Lower lobe of right lung (tissue), 2 donors: ENCODE measurements around the gene LRP1B. TPM values are rescaled to one million over a fixed set of nuclear protein-coding genes. Genes with fewer than 3 reads are reported as not detected.

Experiments used
- ATAC-seq, 2 donors: fragments of 200-7000 bp; cut with Tn5 transposase; one replicate each; pipeline ENCODE4 v1.9.1; 2020 to 2022; ENCODE audit warnings: mild to moderate bottlenecking in 2 of 2, moderate library complexity in 2 of 2
- DNase-seq: peaks from one replicate; pipeline ENCODE4 v3.0.0-alpha.2; 2020
- H3K27ac ChIP-seq: fragments of 200-600 bp; one replicate; pipeline ENCODE4 v1.8.0; 2022
- H3K27me3 ChIP-seq: fragments of 200-600 bp; one replicate; pipeline ENCODE4 v1.8.0; 2022; ENCODE audit warnings: low read depth
- H3K36me3 ChIP-seq: fragments of 200-600 bp; one replicate; pipeline ENCODE4 v1.8.0; 2022; ENCODE audit warnings: mild to moderate bottlenecking
- H3K4me1 ChIP-seq: fragments of 200-600 bp; one replicate; pipeline ENCODE4 v1.8.0; 2022
- H3K4me3 ChIP-seq: fragments of 200-600 bp; one replicate; pipeline ENCODE4 v1.8.0; 2022; ENCODE audit warnings: mild to moderate bottlenecking
- H3K9me3 ChIP-seq: fragments of 200-600 bp; one replicate; pipeline ENCODE4 v1.8.0; 2022
- CTCF ChIP-seq: fragments of 200-600 bp; IDR thresholded peaks from one replicate; pipeline ENCODE4 v1.8.0; 2022; ENCODE audit warnings: antibody characterized with exemption, mild to moderate bottlenecking
- intact Hi-C: fragments of 100-400 bp; cut with DNase I; formaldehyde crosslinking; loops from one replicate; pipeline ENCODE4 v1.11.0; 2022
- total RNA-seq: library from RNA; stranded (reverse); fragmentation: NEBNext Ultra II Directional; extraction: Animal tissue kit (Norgen Biotek cat#: 25700); gene quantifications from one replicate; pipeline ENCODE4 v1.2.1, GENCODE V29; 2021
- donor health status: DM: no; HTN: yes; CAD: no; lungs with severe emphysema.

The LRP1B gene
- total RNA-seq, 1 donor from 2014 or later: 0.09 TPM

DNA sequence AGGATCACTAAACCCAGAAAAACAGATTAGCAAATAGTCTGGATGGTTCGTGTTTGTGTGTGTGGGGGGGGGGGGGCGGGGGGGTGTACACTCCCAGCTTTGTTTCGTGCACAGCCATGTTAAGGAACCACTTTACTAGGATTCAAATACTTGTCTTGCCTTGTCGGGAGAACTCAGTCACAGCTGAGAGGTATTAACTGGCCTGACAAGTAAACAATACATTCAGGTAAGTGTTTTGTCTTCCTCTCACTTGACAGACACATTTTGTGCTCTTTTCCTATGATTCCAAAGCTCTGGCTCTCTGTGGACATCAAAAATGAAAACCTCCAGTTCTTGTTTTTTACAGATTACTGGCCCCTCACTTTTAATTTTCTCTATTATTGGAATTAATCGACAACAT is 173.5 kb downstream of the LRP1B start:
- H3K4me3 ChIP-seq: no peak overlapping the region
- no peak overlapping the region for H3K27ac ChIP-seq
- H3K36me3 ChIP-seq: no peaks in the 10 kb centered on the region
- no peaks in the 10 kb centered on the region for H3K27me3 ChIP-seq
- no peaks in the 10 kb centered on the region for H3K9me3 ChIP-seq
- intact Hi-C loops: no loop called here
- TF ChIP-seq CTCF: no peak
- DNase-seq (no peak), ATAC-seq (no peak)
- no peaks in the 10 kb centered on the region for H3K4me1 ChIP-seq

GRCh38 chr2:141947396-141948114 is 183.3 kb downstream of the LRP1B start:
- ATAC-seq: no peak
- H3K9me3 ChIP-seq: no peaks in the 10 kb centered on the region
- TF ChIP-seq CTCF: no peak

GRCh38 chr2:141946016-141946415 is 184.8 kb downstream of the LRP1B start:
- ATAC-seq: no peak
- H3K27ac ChIP-seq: no peak overlapping the region
- no peak overlapping the region for H3K4me3 ChIP-seq
- no peaks in the 10 kb centered on the region for H3K9me3 ChIP-seq
- H3K27me3 ChIP-seq: no peaks in the 10 kb centered on the region
- no peaks in the 10 kb centered on the region for H3K36me3 ChIP-seq
- no peak for DNase-seq
- intact Hi-C loops: no loop called here
- TF ChIP-seq CTCF: no peak
- no peaks in the 10 kb centered on the region for H3K4me1 ChIP-seq

More at GRCh38 chr2:141947396-141948114, 183.3 kb downstream of the LRP1B start:
- H3K36me3 ChIP-seq: no peaks in the 10 kb centered on the region
- DNase-seq: no peak
- H3K4me1 ChIP-seq: no peaks in the 10 kb centered on the region
- H3K27ac ChIP-seq: no peak overlapping the region
- H3K27me3 ChIP-seq: no peaks in the 10 kb centered on the region
- H3K4me3 ChIP-seq: no peak overlapping the region
- intact Hi-C loops: no loop called here

DNA sequence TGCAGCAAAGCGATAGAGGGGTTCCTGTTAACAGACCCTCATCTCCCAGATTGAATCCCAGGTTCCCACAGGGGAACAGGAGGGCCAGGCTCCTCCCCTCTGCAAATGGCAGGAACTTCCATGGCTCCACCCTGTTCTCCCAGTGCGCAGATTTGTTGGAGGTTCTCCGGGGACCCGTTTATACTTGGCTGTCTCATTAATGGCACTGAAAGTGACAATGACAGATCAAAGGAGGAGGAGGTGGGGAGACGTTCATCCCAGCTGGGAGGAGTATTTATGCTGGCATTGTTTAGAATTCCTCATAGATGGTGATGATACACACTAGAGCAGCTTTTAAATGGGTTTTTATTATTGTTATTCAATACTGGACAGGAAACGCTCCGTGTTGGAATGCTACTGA is 186.9 kb downstream of the LRP1B start:
- intact Hi-C loops: no loop called here
- no peak for ATAC-seq
- DNase-seq: no peak
- Histone ChIP-seq H3K9me3 (no peaks in the 10 kb centered on the region), H3K4me1 (no peaks in the 10 kb centered on the region), H3K36me3 (no peaks in the 10 kb centered on the region), H3K4me3 (no peak overlapping the region), H3K27ac (no peak overlapping the region), H3K27me3 (no peaks in the 10 kb centered on the region)
- no peak for TF ChIP-seq CTCF

GRCh38 chr2:141942006-141942789 is 188.6 kb downstream of the LRP1B start:
- no peak for ATAC-seq
- DNase-seq: no peak
- no peak overlapping the region for H3K27ac ChIP-seq
- H3K4me3 ChIP-seq: no peak overlapping the region
- no peaks in the 10 kb centered on the region for H3K36me3 ChIP-seq
- no peak for TF ChIP-seq CTCF
- H3K9me3 ChIP-seq: peaks cover 5% of the 10 kb centered on the region
- intact Hi-C loops: no loop called here
- no peaks in the 10 kb centered on the region for H3K27me3 ChIP-seq
- H3K4me1 ChIP-seq: no peaks in the 10 kb centered on the region
